Liver (tissue), 9 donors: ENCODE measurements around the gene CD34. TPM values are rescaled to one million over a fixed set of nuclear protein-coding genes. Genes with fewer than 3 reads are reported as not detected.

Experiments used
- DNase-seq: peaks from one replicate; pipeline ENCODE4 v3.0.0-alpha.2; 2017; ENCODE audit warnings: low spot score
- H3K27ac ChIP-seq, 2 donors: one replicate each; pipeline ENCODE4 v1.7.0; 2013; ENCODE audit warnings: inconsistent platforms in 2 of 2, low read length in 2 of 2, control low read depth in 1 of 2, low read depth in 1 of 2, mild to moderate bottlenecking in 1 of 2
- H3K27me3 ChIP-seq, 4 donors: one replicate each; pipeline versions ENCODE4 v1.6.1 to v1.7.0; 2013; ENCODE audit warnings: low read length in 3 of 4, inconsistent platforms in 1 of 4, mild to moderate bottlenecking in 1 of 4, moderate library complexity in 1 of 4; ENCODE audit not compliant: control insufficient read depth in 4 of 4, insufficient read depth in 4 of 4
- H3K36me3 ChIP-seq, 4 donors: one replicate each; pipeline versions ENCODE4 v1.6.1 to v1.7.0; 2013; ENCODE audit warnings: low read length in 3 of 4, mild to moderate bottlenecking in 3 of 4, low read depth in 1 of 4, moderate library complexity in 1 of 4; ENCODE audit not compliant: control insufficient read depth in 4 of 4, insufficient read depth in 3 of 4
- H3K4me1 ChIP-seq, 4 donors: one replicate each; pipeline versions ENCODE4 v1.6.1 to v1.7.0; 2013; ENCODE audit warnings: low read length in 3 of 4, mild to moderate bottlenecking in 3 of 4, moderate library complexity in 1 of 4; ENCODE audit not compliant: control insufficient read depth in 4 of 4, insufficient read depth in 4 of 4
- H3K4me3 ChIP-seq, 3 donors: one replicate each; pipeline versions ENCODE4 v1.6.1 to v1.7.0; 2013; ENCODE audit warnings: low read length in 3 of 3, control low read depth in 1 of 3, low read depth in 1 of 3, mild to moderate bottlenecking in 1 of 3
- H3K9ac ChIP-seq, 2 donors: one replicate each; pipeline ENCODE4 v1.7.0; 2013; ENCODE audit warnings: low read length in 2 of 2, mild to moderate bottlenecking in 2 of 2, moderate library complexity in 2 of 2, control low read depth in 1 of 2, low read depth in 1 of 2
- H3K9me3 ChIP-seq, 4 donors: one replicate each; pipeline versions ENCODE4 v1.6.1 to v1.7.0; 2013; ENCODE audit warnings: low read length in 3 of 4; ENCODE audit not compliant: control insufficient read depth in 4 of 4
- ATF3 ChIP-seq: IDR thresholded peaks from 2 replicates; pipeline ENCODE4 v1.6.1; 2016; ENCODE audit warnings: antibody characterized with exemption
- EGR1 ChIP-seq, 2 donors: IDR thresholded peaks; 2 replicates each; pipeline ENCODE4 v1.6.1; 2016 to 2018; ENCODE audit warnings: antibody characterized with exemption in 2 of 2, low read depth in 2 of 2
- FOXA1 ChIP-seq: IDR thresholded peaks from 2 replicates; pipeline ENCODE4 v1.6.1; 2016; ENCODE audit warnings: antibody characterized with exemption
- FOXA2 ChIP-seq: IDR thresholded peaks from 2 replicates; pipeline ENCODE4 v1.6.1; 2016; ENCODE audit warnings: antibody characterized with exemption
- GABPA ChIP-seq, 2 donors: IDR thresholded peaks in 1 of 2; conservative IDR thresholded peaks in 1 of 2; 2 replicates each; pipeline ENCODE4 v1.6.1; 2016; ENCODE audit warnings: antibody characterized with exemption in 2 of 2, mild to moderate bottlenecking in 1 of 2, moderate library complexity in 1 of 2
- HNF4A ChIP-seq, 2 donors: conservative IDR thresholded peaks; 2 replicates each; pipeline ENCODE4 v1.6.1; 2016; ENCODE audit warnings: antibody characterized with exemption in 2 of 2, mild to moderate bottlenecking in 2 of 2
- HNF4G ChIP-seq: IDR thresholded peaks from 2 replicates; pipeline ENCODE4 v1.6.1; 2016; ENCODE audit warnings: antibody characterized with exemption
- JUND ChIP-seq, 2 donors: IDR thresholded peaks; 2 replicates each; pipeline ENCODE4 v1.6.1; 2016; ENCODE audit warnings: antibody characterized with exemption in 2 of 2
- NR2F2 ChIP-seq: IDR thresholded peaks from 2 replicates; pipeline ENCODE4 v1.6.1; 2016; ENCODE audit warnings: antibody characterized with exemption
- RAD21 ChIP-seq, 2 donors: IDR thresholded peaks; 2 replicates each; pipeline ENCODE4 v1.6.1; 2016; ENCODE audit warnings: antibody characterized with exemption in 2 of 2, mild to moderate bottlenecking in 2 of 2
- RXRA ChIP-seq, 2 donors: IDR thresholded peaks; 2 replicates each; pipeline ENCODE4 v1.6.1; 2017 to 2018; ENCODE audit warnings: antibody characterized with exemption in 2 of 2, mild to moderate bottlenecking in 1 of 2
- SP1 ChIP-seq: IDR thresholded peaks from 2 replicates; pipeline ENCODE4 v1.6.1; 2018; ENCODE audit warnings: antibody characterized with exemption, mild to moderate bottlenecking
- TAF1 ChIP-seq: conservative IDR thresholded peaks from 2 replicates; pipeline ENCODE4 v1.6.1; 2016; ENCODE audit warnings: antibody characterized with exemption, mild to moderate bottlenecking
- YY1 ChIP-seq: IDR thresholded peaks from 2 replicates; pipeline ENCODE4 v1.6.1; 2016; ENCODE audit warnings: antibody characterized with exemption, mild to moderate bottlenecking
- whole genome bisulfite sequencing: extraction: QIAGEN DNeasy Blood & Tissue Kit; methylation state at CpG from one replicate; pipeline ENCODE4 v1.1.7; 2013; 5-methylcytosine and 5-hydroxymethylcytosine counted together
- polyA plus RNA-seq, 2 donors: library from polyadenylated mRNA; stranded (reverse) in 1 of 2; unstranded in 1 of 2; fragments of 200-250 nt in 1 of 2; fragments of >200 nt in 1 of 2; fragmentation: Nextera tagmentation in 1 of 2; extraction: Ambion mirVana in 1 of 2; gene quantifications; one replicate each; pipeline versions ENCODE4 v1.2.1 to v1.2.3, GENCODE V29; 2013 to 2015
- total RNA-seq, 2 donors: library from RNA; depleted of rRNA; stranded (reverse); fragments of >200 nt; gene quantifications; one replicate each; pipeline ENCODE4 v1.2.3, GENCODE V29; 2014
- TF ChIP-seq, protein P1 (sequence below): IDR thresholded peaks from 2 replicates; pipeline ENCODE4 v1.6.1; 2016; ENCODE audit warnings: antibody characterized with exemption
- TF ChIP-seq, protein P2 (sequence below): IDR thresholded peaks from 2 replicates; pipeline ENCODE4 v1.6.1; 2016; ENCODE audit warnings: antibody characterized with exemption
- TF ChIP-seq, protein P3 (sequence below): IDR thresholded peaks from 2 replicates; pipeline ENCODE4 v1.6.1; 2016; ENCODE audit warnings: antibody characterized with exemption, mild to moderate bottlenecking
- donor health status: healthy.
- donor health status: healthy.
- donor health status: healthy.
- donor health status: healthy.
- donor health status: healthy.

CD34 gene
- total and polyA plus RNA-seq, 4 donors, result 1.5 to 4.0 (median 1.8) TPM

- TF ChIP-seq ATF3 (no peak), EGR1 (IDR thresholded peaks at IDR 0.05; ENCODE audit: low read depth in 2 of 2) (no peak), SP1 (no peak), FOXA2 (no peak), HNF4G (no peak)
These were observed 26.3 kb upstream of the CD34 start (continued) for GRCh38 chr1:207937204-207937603.

- Histone ChIP-seq H3K9me3 (peaks cover 0 to 3% (median 0%) of the 10 kb centered on the region in 4 donors), H3K9ac (no peak overlapping the region), H3K4me3 (no peak overlapping the region), H3K36me3 (no peaks in the 10 kb centered on the region), H3K27me3 (peaks cover 0 to 4% (median 0%) of the 10 kb centered on the region in 4 donors), H3K4me1 (no peaks in the 10 kb centered on the region), H3K27ac (no peak overlapping the region)
- WGBS, result 40% methylated on average over 1 of the region's 1 CpG
- TF ChIP-seq, protein P1, sequence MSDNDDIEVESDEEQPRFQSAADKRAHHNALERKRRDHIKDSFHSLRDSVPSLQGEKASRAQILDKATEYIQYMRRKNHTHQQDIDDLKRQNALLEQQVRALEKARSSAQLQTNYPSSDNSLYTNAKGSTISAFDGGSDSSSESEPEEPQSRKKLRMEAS, result no peak
- DNase-seq, result no peak
These were observed 24.2 kb upstream of the CD34 start for GRCh38 chr1:207935166-207935583.

DNA sequence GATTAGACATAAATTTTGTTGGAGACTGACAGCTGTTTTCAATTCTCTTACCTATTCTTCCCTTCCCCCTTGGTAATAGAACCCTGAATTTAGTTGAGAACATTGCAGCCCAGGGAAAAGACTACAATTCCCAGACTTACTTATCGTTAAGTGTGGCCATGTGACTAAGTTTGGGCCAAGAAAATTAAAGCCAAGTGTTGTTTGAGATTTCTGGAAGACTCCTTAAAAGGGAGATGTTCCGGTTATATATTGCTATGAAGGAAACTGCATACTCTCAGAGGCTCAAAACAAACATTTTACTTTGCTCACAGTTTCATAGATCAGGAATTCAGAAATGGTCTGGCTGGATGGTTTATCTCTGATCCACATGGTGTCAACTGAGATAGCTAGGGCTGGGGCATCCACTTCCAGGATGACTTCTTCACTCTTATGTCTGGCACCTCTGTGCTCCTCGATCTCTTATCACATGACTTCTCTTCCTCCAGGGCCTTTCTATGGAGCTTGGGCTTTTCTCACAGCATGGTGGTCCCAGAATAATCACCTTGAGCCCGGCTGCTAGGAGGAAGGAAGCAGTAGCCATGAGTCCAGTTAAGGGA is 22.4 kb upstream of the CD34 start:
- DNase-seq, result no peak
- Histone ChIP-seq H3K4me1 (no peaks in the 10 kb centered on the region), H3K9me3 (peaks cover 0 to 3% (median 0%) of the 10 kb centered on the region in 4 donors), H3K36me3 (no peaks in the 10 kb centered on the region), H3K4me3 (no peak overlapping the region), H3K27ac (no peak overlapping the region), H3K27me3 (no peaks in the 10 kb centered on the region), H3K9ac (no peak overlapping the region)
- TF ChIP-seq GABPA (IDR thresholded peaks at IDR 0.05 in 1 of 2, conservative IDR thresholded peaks at IDR 0.05 in 1 of 2) (no peak), SP1 (no peak), RAD21 (IDR thresholded peaks at IDR 0.05) (no peak), TAF1 (no peak), HNF4A (conservative IDR thresholded peaks at IDR 0.05) (no peak), FOXA1 (no peak), RXRA (IDR thresholded peaks at IDR 0.05) (no peak), HNF4G (no peak), NR2F2 (no peak), YY1 (no peak), JUND (IDR thresholded peaks at IDR 0.05) (no peak)
- TF ChIP-seq, protein P2, sequence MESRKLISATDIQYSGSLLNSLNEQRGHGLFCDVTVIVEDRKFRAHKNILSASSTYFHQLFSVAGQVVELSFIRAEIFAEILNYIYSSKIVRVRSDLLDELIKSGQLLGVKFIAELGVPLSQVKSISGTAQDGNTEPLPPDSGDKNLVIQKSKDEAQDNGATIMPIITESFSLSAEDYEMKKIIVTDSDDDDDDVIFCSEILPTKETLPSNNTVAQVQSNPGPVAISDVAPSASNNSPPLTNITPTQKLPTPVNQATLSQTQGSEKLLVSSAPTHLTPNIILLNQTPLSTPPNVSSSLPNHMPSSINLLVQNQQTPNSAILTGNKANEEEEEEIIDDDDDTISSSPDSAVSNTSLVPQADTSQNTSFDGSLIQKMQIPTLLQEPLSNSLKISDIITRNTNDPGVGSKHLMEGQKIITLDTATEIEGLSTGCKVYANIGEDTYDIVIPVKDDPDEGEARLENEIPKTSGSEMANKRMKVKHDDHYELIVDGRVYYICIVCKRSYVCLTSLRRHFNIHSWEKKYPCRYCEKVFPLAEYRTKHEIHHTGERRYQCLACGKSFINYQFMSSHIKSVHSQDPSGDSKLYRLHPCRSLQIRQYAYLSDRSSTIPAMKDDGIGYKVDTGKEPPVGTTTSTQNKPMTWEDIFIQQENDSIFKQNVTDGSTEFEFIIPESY, result no peak
- WGBS, result 75% methylated on average over 4 of the region's 4 CpGs

DNA sequence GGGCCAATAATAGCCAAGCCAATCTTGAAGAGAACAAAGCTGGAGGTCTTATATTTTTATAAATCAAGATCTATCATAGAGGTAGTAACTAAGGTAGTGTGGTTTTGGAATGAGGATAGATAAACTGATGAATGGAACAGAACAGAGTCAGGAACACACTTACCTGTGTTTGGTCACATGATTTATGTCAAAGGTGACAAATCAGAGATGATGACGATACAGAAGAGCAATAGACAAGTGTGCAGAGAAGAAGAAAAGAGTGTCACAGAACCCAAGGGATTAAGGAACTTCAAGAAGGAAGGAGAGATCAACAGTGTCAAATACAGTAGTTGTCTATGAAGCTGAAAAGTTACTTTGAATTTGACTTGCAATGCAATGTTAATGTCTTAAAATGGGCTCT is 16.1 kb upstream of the CD34 start:
- WGBS, result 94% methylated on average over 1 of the region's 1 CpG
- H3K9me3 ChIP-seq, result peaks cover 0 to 1% (median 0%) of the 10 kb centered on the region in 4 donors
- H3K27ac ChIP-seq, result no peak overlapping the region
- H3K27me3 ChIP-seq, result no peaks in the 10 kb centered on the region
- no peaks in the 10 kb centered on the region for H3K4me1 ChIP-seq
- no peak for DNase-seq
- no peak overlapping the region for H3K9ac ChIP-seq
- no peak overlapping the region for H3K4me3 ChIP-seq
- peaks cover 0 to 1% (median 0%) of the 10 kb centered on the region in 4 donors for H3K36me3 ChIP-seq
- TF ChIP-seq NR2F2, result no peak
- no peak for TF ChIP-seq ATF3
- TF ChIP-seq GABPA (IDR thresholded peaks at IDR 0.05 in 1 of 2, conservative IDR thresholded peaks at IDR 0.05 in 1 of 2), result no peak
- TF ChIP-seq HNF4A (conservative IDR thresholded peaks at IDR 0.05), result no peak
- no peak for TF ChIP-seq JUND (IDR thresholded peaks at IDR 0.05)
- no peak for TF ChIP-seq YY1
- no peak for TF ChIP-seq SP1
- no peak for TF ChIP-seq TAF1
- no peak for TF ChIP-seq FOXA1
- TF ChIP-seq, protein P3, sequence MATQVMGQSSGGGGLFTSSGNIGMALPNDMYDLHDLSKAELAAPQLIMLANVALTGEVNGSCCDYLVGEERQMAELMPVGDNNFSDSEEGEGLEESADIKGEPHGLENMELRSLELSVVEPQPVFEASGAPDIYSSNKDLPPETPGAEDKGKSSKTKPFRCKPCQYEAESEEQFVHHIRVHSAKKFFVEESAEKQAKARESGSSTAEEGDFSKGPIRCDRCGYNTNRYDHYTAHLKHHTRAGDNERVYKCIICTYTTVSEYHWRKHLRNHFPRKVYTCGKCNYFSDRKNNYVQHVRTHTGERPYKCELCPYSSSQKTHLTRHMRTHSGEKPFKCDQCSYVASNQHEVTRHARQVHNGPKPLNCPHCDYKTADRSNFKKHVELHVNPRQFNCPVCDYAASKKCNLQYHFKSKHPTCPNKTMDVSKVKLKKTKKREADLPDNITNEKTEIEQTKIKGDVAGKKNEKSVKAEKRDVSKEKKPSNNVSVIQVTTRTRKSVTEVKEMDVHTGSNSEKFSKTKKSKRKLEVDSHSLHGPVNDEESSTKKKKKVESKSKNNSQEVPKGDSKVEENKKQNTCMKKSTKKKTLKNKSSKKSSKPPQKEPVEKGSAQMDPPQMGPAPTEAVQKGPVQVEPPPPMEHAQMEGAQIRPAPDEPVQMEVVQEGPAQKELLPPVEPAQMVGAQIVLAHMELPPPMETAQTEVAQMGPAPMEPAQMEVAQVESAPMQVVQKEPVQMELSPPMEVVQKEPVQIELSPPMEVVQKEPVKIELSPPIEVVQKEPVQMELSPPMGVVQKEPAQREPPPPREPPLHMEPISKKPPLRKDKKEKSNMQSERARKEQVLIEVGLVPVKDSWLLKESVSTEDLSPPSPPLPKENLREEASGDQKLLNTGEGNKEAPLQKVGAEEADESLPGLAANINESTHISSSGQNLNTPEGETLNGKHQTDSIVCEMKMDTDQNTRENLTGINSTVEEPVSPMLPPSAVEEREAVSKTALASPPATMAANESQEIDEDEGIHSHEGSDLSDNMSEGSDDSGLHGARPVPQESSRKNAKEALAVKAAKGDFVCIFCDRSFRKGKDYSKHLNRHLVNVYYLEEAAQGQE, result no peak
- TF ChIP-seq, protein P1, result no peak
- no peak for TF ChIP-seq EGR1 (IDR thresholded peaks at IDR 0.05; ENCODE audit: low read depth in 2 of 2)
- TF ChIP-seq FOXA2, result no peak
- TF ChIP-seq RXRA (IDR thresholded peaks at IDR 0.05), result no peak
- no peak for TF ChIP-seq RAD21 (IDR thresholded peaks at IDR 0.05)
- no peak for TF ChIP-seq HNF4G
